ENCODE measurements around the gene ACER1. TPM values are rescaled to one million over a fixed set of nuclear protein-coding genes. Genes with fewer than 3 reads are reported as not detected.
"Not testable (repeated sequence)": the region's sequence is repeated elsewhere in the genome, so short reads cannot be mapped to it uniquely, and the experiment has no call there.

Gene ACER1, protein sequence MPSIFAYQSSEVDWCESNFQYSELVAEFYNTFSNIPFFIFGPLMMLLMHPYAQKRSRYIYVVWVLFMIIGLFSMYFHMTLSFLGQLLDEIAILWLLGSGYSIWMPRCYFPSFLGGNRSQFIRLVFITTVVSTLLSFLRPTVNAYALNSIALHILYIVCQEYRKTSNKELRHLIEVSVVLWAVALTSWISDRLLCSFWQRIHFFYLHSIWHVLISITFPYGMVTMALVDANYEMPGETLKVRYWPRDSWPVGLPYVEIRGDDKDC
- not detected for total RNA-seq

DNA sequence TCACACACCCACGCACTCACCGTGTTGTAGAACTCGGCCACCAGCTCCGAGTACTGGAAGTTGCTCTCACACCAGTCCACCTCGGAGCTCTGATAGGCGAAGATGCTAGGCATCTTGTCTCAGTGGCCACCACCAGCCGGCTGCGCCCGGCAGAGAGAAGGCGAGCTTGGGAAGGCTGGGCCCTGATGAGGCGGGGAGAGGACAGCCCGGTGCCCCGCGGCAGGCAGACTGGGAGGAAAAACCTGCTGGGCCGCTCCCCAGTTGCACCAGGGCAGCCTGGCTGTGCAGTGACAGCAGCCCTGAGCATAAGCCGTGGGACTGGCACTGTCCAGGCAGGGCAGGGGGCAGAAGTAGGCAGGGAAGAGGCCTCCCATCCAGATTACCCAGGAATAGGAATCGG, at the start of gene ACER1:
Gene ACER1 (minus strand): TSS at position 174 of the 400 bp plus-strand sequence. CDS start 61 bp downstream, at position 113.
- no peak for DNase-seq

DNA sequence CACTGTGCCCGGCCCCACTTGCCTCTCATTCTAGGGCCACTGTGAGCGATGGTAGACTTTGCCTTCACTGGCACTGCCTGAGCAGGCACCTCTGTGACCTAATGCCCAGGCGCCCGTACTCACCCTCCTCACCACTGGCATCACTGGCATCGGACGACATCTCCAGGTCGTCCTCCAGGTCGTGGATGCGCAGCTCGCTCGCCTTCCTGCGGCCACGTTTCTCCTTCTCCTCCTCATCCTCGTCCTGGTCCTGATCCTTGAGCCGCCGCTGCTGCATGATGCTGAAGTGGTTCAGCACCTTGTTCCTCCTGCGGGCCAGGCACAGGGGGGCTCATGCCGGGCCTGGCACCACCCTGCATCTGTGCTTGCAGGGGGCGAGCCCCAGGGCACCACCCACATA, 49.8 kb upstream of the ACER1 start:
- no peak for DNase-seq

DNA sequence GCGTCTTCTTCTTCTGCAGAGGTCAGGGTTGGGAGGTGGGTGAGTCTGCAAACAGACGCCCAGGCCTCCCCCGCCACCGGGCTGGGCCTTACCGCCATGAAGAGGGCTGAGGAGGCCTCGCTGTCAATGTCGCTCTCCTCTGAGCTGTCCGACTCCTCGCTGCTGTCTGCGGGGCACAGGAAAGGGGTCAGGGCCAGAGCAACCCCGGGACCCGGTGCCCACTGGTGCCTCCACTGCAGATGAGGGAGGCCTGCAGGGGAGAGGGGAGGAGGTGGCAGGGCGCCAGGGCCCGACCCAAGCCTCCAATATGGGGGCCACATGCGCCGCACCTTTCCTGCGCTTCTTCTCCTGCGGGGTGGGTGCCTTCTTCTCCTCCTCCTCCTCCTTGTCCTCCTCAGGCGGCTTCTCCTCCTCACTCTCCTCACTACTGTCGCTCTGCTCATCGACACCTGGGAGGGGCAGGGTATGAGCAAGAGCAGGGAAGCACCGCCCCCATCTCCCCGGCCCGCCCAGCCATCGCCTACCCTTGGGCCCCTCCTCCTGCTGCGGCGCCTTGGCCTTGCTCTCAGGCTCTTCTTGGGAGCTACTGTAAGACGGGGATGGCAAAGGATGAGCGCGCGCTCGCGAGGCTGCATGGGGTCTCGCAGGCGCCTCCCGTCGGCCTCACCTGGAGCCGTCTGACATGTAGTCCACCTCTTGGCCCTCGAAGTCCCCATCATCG, 47.8 kb upstream of the ACER1 start:
- no peak for DNase-seq

DNA sequence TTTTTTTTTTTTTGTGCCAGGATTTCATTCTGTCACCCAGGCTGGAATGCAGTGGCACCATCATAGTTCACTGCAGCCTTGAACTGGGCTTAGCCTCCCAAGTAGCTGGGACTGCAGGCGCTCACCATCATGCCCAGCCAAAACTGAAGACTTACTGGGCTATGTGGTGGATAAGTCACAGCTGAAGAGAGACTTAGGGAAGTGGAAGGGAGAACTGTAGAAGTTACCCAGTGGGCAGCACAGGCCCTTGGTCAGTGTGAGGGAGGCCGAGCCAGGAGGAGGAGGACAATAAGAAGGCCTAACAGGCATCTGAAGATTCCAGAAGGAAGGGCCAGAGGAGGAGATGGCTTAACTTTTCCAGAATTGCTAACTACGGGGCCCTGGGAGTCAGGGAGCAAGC, 46.3 kb upstream of the ACER1 start:
- no peak for DNase-seq

DNA sequence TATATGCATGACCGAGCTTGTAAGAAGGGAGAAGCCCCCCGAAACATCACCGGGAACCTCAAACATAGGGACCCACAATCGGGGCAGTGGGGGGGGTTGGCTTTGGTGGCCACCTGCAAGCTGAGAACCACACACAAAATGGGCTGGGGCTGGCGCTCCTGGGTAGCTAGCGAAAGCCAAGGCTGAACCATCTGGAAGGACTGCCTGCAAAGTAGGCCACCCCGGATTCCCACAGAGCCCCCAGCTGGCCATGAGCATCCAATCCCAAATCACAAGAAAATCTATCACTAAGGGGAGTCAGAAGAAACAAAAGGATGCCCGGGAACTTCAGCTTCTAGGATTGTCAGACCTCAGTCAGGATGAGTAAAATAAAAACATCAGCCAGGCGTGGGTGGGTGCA, 45.1 kb upstream of the ACER1 start:
- no peak for DNase-seq

DNA sequence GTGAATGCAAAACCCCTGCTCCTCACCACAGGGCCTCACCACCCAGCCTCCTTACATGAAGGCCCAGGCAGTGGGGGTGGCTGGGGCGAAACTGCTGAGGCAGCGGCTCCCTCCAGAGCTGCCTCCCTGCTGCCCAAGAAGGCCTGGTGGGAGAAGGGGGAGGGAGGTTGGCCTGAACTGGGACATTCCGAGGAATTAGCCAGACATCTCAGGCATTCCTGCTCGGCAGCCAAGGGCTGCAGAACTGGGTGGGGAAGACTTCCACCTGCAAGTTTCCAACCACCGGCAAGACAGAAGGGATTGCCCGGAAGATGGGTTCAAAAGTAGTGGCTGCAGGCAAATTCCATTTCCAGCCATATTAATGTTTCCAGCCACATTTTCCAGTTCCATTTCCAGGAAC, 44.6 kb upstream of the ACER1 start:
- DNase-seq: no peak

DNA sequence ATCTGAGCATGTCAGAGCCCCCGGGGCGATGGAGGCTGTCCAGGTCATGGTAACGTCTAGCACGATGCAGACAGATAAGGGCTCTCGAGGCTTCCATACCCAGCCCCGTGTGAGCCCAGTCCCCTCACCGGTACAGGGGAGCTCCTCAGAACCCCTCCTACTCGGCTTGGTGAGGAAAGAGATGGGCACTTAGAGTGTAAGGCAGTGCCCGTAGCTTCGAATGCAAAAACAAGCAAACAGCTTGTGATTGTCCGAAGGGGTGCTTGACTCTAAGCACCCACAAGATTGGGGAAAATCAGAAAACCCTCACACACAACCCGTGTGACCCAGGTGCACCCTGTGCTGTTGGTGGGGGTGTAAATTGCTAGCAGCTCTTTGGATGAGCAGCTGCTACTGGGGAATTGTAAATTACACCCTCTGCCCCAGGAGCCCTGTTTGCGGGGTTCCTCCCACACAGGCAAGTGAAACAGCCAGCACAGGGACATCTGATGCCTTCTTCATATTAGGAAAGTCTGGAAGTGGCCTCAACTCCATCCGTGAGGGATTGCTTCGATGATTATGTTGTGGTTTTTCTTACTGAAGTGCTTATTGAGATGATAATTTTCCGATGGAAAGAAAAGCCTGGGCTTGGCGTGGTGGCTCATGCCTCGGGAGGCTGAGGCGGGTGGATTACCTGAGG, 43.2 kb upstream of the ACER1 start:
- DNase-seq: no peak

DNA sequence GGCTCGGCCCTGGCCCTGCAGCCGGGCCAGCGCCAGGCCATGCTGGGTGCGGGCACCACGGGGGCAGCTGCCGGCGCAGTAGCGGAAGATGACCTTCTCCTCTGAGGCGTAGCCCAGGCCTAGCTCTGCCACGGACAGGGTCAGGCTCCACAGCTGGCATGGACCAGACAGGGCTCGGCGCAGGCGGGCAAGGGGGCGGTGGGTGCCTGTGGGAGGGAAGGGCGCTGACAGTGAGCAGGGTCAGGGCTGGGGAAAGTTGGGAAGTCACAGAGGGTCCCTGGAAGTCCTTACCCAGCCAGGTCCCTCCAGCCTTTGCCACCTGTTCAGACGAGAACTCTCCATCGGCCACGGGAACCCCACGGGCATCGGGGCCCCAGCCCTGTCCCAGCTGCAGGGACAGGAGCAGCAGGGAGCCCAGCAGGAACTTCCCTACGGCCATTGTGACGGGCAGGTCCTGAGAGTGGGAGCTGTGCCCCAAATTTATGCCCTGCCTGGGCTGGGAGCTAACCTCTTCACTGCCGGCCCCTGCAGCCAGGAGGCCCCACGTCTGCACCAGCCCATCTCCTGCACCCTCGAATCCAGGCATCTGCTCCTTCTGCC, 42.1 kb upstream of the ACER1 start, which contains the start of gene PSPN:
Gene PSPN (minus strand): TSS at position 523 of the 600 bp plus-strand sequence. CDS start 84 bp downstream, at position 439.
- no peak for DNase-seq

DNA sequence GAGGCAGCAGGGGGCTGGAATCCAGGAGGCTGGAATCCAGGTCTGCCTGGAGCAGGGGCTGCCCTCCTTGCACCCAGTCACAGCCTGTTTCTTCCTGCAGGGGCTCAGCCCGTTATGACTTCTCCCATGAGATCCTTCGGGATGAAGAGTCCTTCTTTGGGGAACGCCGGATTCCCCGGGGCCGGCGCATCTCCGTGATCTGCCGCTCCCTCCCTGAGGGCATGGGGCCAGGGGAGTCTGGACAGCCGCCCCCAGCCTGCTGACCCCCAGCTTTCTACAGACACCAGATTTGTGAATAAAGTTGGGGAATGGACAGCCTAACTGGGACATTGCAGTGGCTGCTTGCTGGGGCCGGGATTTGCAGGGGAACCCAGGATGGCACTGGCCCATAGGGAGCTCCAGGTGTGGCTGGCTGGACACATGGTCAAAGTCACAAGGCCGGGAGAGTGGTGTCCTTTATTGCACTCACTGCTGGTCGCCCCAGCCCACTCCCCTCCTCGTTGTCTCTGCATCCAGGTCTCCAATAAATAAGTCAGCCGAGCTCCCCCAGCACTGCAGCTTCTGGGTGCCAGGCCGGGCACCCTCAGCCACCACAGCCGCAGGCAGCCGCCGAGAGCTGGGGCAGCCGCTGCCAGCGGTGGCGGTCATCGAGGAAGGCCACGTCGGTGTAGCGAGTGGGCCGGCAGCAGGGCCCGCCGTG, 41.4 kb upstream of the ACER1 start:
- DNase-seq: no peak

DNA sequence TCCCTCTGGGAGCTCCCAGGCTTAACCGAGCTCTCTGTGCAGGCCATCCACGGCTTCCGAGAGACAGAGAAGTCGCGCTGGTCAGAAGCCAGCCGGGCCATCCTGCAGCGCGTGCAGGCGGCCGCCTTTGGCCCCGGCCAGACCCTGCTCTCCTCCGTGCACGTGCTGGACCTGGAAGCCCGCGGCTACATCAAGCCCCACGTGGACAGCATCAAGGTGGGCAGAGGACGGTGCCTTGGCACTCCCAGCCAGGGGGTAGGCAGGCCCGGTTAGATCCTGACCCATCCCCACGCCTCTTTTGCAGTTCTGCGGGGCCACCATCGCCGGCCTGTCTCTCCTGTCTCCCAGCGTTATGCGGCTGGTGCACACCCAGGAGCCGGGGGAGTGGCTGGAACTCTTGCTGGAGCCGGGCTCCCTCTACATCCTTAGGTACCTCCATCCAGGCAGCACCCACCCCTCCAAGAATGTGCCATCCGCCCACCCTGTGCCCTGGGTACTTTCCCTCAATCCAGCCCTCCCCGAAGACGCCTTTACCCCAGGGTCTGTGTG, 40.8 kb upstream of the ACER1 start:
- no peak for DNase-seq

DNA sequence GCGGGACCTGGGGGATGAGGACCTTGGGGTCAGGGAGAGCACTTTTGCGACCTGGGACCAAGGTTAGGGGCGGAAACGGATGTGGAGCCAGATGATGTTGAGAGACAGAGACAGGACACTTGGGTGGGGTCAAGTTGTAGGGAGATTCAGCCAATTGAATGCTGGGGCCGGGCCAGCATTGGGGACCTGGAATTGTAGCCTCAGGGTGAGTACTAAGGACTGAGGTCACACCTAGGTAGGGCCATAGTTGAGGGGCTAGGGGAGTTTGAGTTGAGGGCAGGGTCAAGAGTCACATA, 40.3 kb upstream of the ACER1 start:
- no peak for DNase-seq

DNA sequence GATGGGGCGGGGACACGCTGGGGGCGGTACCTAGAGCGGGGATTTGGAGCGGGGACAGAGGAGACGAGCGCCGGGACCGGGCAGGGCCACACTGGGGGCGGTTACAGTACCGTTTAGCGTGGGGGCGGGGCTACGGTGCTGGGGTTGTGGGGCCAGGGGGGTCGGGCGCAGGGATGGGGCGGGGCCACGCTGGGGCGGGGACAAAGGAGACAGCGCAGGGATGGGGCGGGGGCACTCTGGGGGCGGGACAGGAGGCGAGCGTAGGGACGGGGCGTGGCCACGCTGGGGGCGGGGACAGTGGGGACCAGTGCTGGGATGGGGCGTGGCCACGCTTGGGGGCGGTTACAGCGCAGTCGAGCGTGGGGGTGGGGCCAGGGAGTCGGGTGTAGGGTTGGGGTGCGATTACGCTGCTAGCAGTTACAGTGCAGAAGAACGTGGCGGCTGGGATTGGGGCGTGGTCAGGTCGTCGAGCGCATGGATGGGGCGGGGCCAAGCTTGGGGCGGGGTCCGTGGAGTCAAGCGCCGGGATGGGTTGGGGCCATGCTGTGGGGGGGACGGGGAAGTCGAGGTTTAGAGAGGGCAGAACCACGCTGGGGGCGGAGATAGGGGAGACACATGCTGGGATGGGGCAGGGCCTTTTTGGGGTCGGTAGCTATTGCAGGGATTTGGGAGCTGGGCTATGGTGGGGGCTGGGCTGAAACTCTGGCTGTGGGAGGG, 39.8 kb upstream of the ACER1 start:
- peak; percentile 98 for DNase-seq

DNA sequence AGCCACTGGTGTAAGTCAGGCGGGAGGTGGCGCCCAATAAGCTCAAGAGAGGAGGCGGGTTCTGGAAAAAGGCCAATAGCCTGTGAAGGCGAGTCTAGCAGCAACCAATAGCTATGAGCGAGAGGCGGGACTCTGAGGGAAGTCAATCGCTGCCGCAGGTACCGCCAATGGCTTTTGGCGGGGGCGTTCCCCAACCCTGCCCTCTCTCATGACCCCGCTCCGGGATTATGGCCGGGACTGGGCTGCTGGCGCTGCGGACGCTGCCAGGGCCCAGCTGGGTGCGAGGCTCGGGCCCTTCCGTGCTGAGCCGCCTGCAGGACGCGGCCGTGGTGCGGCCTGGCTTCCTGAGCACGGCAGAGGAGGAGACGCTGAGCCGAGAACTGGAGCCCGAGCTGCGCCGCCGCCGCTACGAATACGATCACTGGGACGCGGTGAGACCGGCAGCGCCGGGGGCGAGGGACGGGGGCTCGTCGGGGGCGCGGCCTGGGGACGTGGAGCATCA, 39.2 kb upstream of the ACER1 start, which contains the start of gene ALKBH7:
Gene ALKBH7 (plus strand): TSS at position 201 of the 502 bp plus-strand sequence. CDS start 27 bp downstream, at position 228.
- DNase-seq: peak; percentile 98

DNA sequence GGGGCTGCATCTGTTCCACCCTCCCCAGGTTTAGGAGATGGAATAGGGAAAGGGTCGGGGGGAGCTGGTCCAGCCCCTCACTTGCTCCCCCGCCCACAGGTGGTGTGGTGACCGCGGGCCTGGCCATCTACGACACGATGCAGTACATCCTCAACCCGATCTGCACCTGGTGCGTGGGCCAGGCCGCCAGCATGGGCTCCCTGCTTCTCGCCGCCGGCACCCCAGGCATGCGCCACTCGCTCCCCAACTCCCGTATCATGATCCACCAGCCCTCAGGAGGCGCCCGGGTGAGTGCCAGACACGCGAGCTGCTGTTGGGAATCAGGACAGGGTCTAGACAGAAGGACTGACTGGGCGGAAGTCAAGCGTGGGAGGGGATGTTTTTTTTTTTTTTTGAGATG, 30.9 kb upstream of the ACER1 start:
- DNase-seq: no peak

DNA sequence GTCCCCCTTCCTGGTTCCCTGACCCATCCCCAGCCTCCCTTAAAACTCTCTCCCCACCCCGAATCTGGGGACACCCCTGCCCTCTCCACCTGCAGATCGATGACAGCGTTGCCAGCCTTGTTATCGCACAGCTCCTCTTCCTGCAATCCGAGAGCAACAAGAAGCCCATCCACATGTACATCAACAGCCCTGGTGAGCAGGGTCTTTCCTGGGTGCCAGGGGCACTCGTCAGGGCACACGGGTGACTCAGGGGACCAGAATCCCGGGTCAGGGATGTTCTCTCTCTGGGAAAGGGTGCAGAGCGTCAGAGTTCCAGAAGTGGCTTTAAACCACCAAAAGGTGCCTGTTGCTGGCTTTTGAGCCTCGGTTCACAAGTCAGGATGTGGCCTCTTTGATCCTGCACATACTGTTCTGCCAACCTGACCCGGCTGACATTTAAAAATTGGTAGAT, 29.0 kb upstream of the ACER1 start:
- no peak for DNase-seq

DNA sequence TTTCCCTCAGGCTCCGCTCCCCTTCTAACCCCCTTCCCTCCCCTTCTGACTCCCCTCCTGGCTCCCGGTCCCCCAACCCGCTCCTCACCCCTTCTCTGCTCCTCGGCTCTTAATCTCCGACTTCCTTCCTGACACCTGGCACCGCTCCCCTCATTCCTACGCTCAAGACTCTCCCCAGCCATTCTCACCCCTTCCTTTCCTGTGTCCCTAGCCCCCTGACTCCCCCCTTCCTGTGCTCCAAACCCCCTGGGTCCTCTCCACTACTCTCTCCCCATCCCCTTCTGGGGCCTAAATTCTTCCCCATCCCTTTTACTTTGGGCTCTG, 28.6 kb upstream of the ACER1 start:
- DNase-seq: no peak

DNA sequence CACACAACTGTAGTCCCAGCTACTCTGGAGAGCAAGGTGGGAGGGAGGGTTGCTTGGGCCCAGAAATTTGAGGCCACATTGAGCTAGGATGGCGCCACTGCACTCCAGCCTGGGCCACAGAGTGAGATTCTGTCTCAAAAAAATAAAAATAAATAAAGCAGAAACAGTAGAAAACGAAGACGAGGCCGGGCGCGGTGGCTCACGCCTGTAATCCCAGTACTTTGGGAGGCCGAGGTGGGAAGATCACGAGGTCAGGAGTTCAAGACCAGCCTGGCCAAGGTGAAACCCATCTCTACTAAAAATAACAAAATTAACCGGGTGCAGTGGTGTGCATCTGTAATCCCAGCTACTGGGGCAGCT, 27.4 kb upstream of the ACER1 start:
- not testable (repeated sequence) for DNase-seq

DNA sequence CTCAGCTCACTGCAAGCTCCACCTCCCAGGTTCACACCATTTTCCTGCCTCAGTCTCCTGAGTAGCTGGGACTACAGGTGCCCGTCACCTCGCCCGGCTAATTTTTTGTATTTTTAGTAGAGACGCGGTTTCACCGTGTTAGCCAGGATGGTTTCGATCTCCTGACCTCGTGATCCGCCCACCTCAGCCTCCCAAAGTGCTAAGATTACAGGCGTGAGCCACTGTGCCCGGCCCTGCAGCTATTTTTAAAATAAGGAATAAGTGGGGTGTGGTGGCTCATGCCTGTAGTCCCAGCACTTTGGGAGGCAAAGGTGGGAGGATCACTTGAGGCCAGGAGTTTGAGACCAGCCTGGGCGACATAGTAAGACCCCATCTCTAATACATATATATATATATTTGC, 27.0 kb upstream of the ACER1 start:
- not testable (repeated sequence) for DNase-seq

DNA sequence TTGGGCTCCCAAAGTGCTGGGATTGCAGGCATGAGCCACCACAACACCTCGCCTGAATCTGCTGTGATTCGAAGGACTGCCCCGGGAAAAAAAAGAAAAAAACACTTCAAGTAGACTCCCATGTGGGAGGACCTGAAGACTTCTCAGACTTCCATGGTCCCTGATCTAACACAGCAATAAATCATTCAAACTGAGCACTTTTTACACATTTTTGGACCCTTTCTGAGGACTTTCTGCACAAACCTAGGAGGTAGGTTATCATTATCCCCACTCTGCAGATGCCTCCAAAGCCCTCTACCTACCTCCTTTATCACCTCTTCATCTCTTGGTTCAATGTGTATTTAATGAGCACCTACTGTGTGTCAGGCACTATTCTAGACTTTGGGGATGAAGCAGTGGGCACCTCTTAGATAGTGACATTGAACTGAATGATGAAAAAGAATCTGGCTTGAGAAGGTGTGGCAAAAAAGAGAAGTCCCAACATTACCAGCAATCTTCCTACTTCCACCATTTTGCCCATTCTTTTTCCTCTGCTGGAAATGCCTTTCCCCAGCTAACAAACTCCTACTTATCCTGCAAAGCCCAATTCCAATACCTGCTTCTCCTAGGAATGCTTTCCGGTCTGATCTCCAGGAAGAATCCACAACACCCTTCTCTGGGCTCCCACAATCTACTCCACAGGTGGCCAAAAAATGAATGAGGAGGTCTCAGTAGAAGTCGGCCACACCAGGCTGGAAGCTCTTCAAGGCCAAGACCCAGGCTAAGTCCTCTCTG, 26.3 kb upstream of the ACER1 start:
- DNase-seq: no peak

DNA sequence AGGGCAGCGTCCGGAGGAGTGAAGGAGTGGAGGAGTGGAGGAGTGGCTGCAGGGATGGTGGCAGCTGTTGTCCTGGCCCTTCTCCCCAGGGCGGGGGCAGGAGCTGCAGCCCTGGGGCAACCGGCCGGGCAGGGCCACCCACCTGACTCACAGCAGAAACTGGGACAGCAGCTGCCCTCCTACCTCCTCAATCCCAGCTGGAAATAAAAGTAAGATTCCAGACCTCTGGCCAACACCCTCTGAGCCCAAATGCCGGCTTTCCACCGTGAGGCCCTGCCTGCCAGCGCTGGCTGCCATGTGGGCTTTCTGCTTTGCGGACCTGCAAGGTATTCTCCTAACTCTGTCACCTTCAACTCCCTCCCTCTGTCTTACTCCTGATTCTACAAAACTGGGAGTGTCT, 24.6 kb upstream of the ACER1 start:
- DNase-seq: no peak

DNA sequence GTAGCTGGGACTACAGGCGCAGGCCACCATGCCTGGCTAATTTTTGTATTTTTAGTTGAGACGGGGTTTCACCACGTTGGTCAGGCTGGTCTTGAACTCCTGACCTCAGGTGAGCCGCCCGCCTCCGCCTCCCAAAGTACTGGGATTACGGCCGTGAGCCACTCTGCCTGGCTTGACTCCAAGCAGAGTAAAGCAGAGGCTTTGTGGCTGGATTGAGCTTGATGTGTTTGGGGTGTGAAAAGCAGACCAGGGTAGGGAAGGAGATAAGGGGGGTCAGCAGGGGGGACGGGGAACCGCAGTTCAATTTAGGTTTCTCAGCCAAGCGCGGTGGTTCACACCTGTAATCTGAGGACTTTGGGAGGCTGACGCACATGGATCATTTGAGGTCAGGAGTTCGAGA, 23.8 kb upstream of the ACER1 start:
- no peak for DNase-seq

Data from occipital lobe (tissue), 2 donors.